Measurements from ENCODE around the gene ZNF169.

DNA sequence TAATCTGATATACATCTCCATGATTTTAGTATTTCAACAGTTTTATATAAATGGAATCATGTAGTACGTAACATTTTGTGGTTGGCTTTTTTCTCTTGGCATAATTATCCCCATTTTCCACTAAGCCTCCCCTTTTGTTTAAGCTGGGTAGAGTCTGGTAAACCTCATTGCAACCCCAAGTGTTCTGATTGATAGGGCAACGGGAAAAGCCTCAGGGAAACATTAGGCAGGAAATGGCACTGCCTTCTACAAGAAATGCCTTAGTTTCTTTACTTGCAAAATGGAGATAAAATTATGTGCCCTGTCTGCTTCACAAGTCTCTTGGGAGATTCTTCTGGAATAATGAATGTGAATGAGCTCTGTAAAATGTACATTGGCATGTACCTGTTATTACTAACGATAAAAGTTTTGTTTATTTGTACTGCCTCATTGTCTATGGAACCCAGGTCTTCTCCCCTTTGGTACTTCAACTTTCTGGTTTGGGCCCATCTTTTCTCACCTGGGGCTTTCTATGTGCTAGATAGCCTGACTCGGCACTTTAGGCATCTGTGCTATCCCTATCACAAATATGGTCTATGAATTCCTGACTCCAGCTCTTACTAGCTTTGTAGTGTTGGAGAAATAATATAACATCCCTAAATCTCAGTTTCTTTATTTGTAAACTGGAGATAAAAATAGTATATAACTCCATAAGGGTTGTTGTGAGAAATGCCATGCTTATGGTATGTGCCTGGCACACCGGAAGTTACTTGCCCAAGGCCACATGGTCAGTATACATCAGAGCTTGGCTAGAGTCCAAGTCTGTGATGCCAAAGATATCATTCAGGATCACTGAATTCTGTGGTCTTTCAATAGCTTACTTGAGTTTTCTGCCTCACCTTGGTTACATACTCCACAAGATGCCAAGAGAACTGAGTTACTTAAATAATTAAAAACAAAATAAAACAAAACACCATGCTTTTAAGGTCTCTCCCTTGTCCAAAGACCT, 48.2 kb upstream of the ZNF169 start:
- TF ChIP-seq, protein P1, sequence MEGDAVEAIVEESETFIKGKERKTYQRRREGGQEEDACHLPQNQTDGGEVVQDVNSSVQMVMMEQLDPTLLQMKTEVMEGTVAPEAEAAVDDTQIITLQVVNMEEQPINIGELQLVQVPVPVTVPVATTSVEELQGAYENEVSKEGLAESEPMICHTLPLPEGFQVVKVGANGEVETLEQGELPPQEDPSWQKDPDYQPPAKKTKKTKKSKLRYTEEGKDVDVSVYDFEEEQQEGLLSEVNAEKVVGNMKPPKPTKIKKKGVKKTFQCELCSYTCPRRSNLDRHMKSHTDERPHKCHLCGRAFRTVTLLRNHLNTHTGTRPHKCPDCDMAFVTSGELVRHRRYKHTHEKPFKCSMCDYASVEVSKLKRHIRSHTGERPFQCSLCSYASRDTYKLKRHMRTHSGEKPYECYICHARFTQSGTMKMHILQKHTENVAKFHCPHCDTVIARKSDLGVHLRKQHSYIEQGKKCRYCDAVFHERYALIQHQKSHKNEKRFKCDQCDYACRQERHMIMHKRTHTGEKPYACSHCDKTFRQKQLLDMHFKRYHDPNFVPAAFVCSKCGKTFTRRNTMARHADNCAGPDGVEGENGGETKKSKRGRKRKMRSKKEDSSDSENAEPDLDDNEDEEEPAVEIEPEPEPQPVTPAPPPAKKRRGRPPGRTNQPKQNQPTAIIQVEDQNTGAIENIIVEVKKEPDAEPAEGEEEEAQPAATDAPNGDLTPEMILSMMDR (IDR thresholded peaks at IDR 0.05; ENCODE audit: poor library complexity): no peak
- no peak for TF ChIP-seq EZH2phosphoT487 (IDR thresholded peaks at IDR 0.05; ENCODE audit: low read depth, severe bottlenecking, unreplicated experiment)
- TF ChIP-seq EZH2 (IDR thresholded peaks at IDR 0.05; ENCODE audit: borderline replicate concordance): no peak

Data from hepatocyte (in vitro differentiated cells).